Mesothelial cell of epicardium (in vitro differentiated cells): ENCODE results near the gene SPATA21. TPM values are rescaled to one million over a fixed set of nuclear protein-coding genes. Genes with fewer than 3 reads are reported as not detected.
A peak's percentile ranks its signal among the peaks of the same experiment; 100 is the strongest.

Experiments used
- DNase-seq, 2 experiments: peaks; one replicate each; pipeline ENCODE4 v3.0.0; 2021; ENCODE audit warnings: low spot score in 2 of 2; ENCODE audit not compliant: unreplicated experiment in 2 of 2
- H3K27ac Mint-ChIP-seq: 2 replicates; pipeline ENCODE4 v1.8.0; 2021; ENCODE audit warnings: mixed read lengths
- H3K27me3 Mint-ChIP-seq: 2 replicates; pipeline ENCODE4 v1.8.0; 2021; ENCODE audit warnings: low read depth, mixed read lengths
- H3K36me3 Mint-ChIP-seq: 2 replicates; pipeline ENCODE4 v1.8.0; 2021; ENCODE audit warnings: mixed read lengths
- H3K4me1 Mint-ChIP-seq: 2 replicates; pipeline ENCODE4 v1.8.0; 2021; ENCODE audit warnings: mixed read lengths
- H3K4me3 Mint-ChIP-seq: 2 replicates; pipeline ENCODE4 v1.8.0; 2021; ENCODE audit warnings: mild to moderate bottlenecking, moderate library complexity, mixed read lengths
- H3K9me3 Mint-ChIP-seq: 2 replicates; pipeline ENCODE4 v1.8.0; 2021; ENCODE audit warnings: mixed read lengths
- CTCF ChIP-seq: fragments of 200-600 bp; sonication (generic); IDR thresholded peaks from one replicate; pipeline ENCODE4 v1.5.0; 2021; ENCODE audit warnings: antibody characterized with exemption; ENCODE audit not compliant: unreplicated experiment
- total RNA-seq: library from RNA; stranded (reverse); gene quantifications from 3 replicates; pipeline ENCODE4 v1.2.1, GENCODE V29; 2021

SPATA21 gene
- total RNA-seq, 1 donor from 2014 or later = not detected

- Mint-ChIP-seq H3K9me3 (no peaks in the 10 kb centered on the region), H3K4me3 (no peak overlapping the region), H3K27me3 (peaks cover 17% of the 10 kb centered on the region), H3K36me3 (no peaks in the 10 kb centered on the region), H3K4me1 (no peaks in the 10 kb centered on the region), H3K27ac (no peak overlapping the region)
- TF ChIP-seq CTCF = no peak
- DNase-seq = no peak
Observed at GRCh38 chr1:16410803-16411202, 26.4 kb downstream of the SPATA21 start.

GRCh38 chr1:16409536-16410152 lies 27.6 kb downstream of the SPATA21 start:
- TF ChIP-seq CTCF = no peak
- Mint-ChIP-seq H3K4me3 (no peak overlapping the region), H3K27me3 (peaks cover 17% of the 10 kb centered on the region), H3K9me3 (no peaks in the 10 kb centered on the region), H3K36me3 (no peaks in the 10 kb centered on the region), H3K4me1 (no peaks in the 10 kb centered on the region), H3K27ac (no peak overlapping the region)
- no peak for DNase-seq

GRCh38 chr1:16406868-16407267 lies 30.4 kb downstream of the SPATA21 start:
- TF ChIP-seq CTCF = no peak
- Mint-ChIP-seq H3K36me3 (no peaks in the 10 kb centered on the region), H3K4me3 (no peak overlapping the region), H3K9me3 (no peaks in the 10 kb centered on the region), H3K27me3 (peaks cover 10% of the 10 kb centered on the region), H3K4me1 (no peaks in the 10 kb centered on the region), H3K27ac (no peak overlapping the region)
- no peak for DNase-seq

GRCh38 chr1:16405441-16405840 lies 31.8 kb downstream of the SPATA21 start:
- DNase-seq = no peak
- Mint-ChIP-seq H3K27ac (no peak overlapping the region), H3K36me3 (no peaks in the 10 kb centered on the region), H3K27me3 (peaks cover 3% of the 10 kb centered on the region), H3K4me3 (no peak overlapping the region), H3K4me1 (no peaks in the 10 kb centered on the region), H3K9me3 (no peaks in the 10 kb centered on the region)
- no peak for TF ChIP-seq CTCF

- TF ChIP-seq CTCF = no peak
- DNase-seq = no peak
- Mint-ChIP-seq H3K27ac (no peak overlapping the region), H3K4me1 (no peaks in the 10 kb centered on the region), H3K9me3 (no peaks in the 10 kb centered on the region), H3K27me3 (no peaks in the 10 kb centered on the region), H3K4me3 (no peak overlapping the region), H3K36me3 (peaks cover 7% of the 10 kb centered on the region)
Observed at GRCh38 chr1:16402742-16403141, 34.5 kb downstream of the SPATA21 start.

GRCh38 chr1:16398371-16398953 lies 38.8 kb downstream of the SPATA21 start:
- peak overlapping the region; percentile 65 for H3K27ac Mint-ChIP-seq
- no peaks in the 10 kb centered on the region for H3K9me3 Mint-ChIP-seq
- no peaks in the 10 kb centered on the region for H3K27me3 Mint-ChIP-seq
- no peak for DNase-seq
- H3K36me3 Mint-ChIP-seq = peaks cover 13% of the 10 kb centered on the region
- H3K4me3 Mint-ChIP-seq = no peak overlapping the region
- no peak for TF ChIP-seq CTCF
- no peaks in the 10 kb centered on the region for H3K4me1 Mint-ChIP-seq
